ENCODE measurements around the gene EXOC6.

The EXOC6 gene

DNA sequence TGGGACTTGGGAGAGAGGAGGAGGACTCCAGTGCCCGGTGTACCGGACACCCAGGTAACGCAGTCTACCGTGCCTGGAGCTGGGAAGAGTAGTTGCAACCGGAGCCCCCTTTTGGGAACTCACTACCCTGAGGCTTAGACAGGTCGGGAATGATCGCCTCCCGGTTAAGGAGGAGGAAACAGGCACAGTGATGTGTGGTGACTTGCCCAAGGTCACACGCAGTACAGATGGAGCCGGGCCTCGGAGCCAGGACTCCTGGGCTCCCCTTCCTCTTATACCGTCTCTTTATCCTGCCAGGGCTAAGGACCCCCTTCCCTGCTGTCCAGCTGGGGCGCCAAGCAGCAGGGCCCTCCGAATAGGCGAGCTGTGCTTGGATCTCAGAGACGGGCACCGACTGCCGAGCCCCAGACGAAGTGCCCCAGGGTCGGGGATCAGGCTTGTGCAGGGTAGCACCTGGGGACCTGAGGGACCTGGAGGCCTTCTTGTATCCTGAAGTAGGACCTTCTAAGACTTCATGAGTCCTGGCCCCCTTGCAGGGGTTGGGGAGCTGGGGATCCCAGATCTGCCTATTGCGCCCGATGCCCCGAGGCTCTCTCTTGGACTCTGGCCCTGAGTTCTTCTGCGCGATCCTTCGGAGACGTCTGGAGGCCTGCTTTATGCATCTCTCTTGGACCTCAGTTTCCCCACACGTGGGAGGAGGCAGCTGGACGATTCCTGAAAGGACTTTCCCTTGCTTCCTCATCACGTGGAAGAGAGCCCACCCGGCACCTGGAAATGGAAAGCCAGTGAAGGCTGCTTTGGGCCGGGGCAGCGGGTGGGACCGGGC lies 224.6 kb downstream of the EXOC6 start:
- Histone ChIP-seq H3K79me2 (ENCODE audit: insufficient read depth, low read length) (no peaks in the 10 kb centered on the region), H4K20me1 (ENCODE audit: insufficient read depth, low read length, poor library complexity, severe bottlenecking) (no peaks in the 10 kb centered on the region), H3K36me3 (ENCODE audit: insufficient read depth, low read length) (no peaks in the 10 kb centered on the region), H3K4me3 (ENCODE audit: low read length, poor library complexity, severe bottlenecking) (peak overlapping the region; percentile 88), H2AFZ (ENCODE audit: low read length) (peak overlapping the region; percentile 99), H3K4me1 (ENCODE audit: insufficient read depth, low read length, poor library complexity, severe bottlenecking) (peaks cover 13% of the 10 kb centered on the region), H3K9me2 (replicated peaks; ENCODE audit: low read depth, low read length) (no peaks in the 10 kb centered on the region), H3F3A (ENCODE audit: low read depth) (no peaks in the 10 kb centered on the region), H3K9me3 (ENCODE audit: insufficient read depth, low read depth, low read length) (no peaks in the 10 kb centered on the region), H3K9ac (ENCODE audit: low read depth, low read length, poor library complexity, severe bottlenecking) (peak overlapping the region; percentile 76), H3K4me2 (ENCODE audit: low read depth, low read length, poor library complexity, severe bottlenecking) (peak overlapping the region; percentile 76), H3K27me3 (ENCODE audit: insufficient read depth, low read length, poor library complexity, severe bottlenecking) (no peaks in the 10 kb centered on the region)
- TF ChIP-seq, protein P1, sequence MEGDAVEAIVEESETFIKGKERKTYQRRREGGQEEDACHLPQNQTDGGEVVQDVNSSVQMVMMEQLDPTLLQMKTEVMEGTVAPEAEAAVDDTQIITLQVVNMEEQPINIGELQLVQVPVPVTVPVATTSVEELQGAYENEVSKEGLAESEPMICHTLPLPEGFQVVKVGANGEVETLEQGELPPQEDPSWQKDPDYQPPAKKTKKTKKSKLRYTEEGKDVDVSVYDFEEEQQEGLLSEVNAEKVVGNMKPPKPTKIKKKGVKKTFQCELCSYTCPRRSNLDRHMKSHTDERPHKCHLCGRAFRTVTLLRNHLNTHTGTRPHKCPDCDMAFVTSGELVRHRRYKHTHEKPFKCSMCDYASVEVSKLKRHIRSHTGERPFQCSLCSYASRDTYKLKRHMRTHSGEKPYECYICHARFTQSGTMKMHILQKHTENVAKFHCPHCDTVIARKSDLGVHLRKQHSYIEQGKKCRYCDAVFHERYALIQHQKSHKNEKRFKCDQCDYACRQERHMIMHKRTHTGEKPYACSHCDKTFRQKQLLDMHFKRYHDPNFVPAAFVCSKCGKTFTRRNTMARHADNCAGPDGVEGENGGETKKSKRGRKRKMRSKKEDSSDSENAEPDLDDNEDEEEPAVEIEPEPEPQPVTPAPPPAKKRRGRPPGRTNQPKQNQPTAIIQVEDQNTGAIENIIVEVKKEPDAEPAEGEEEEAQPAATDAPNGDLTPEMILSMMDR (conservative IDR thresholded peaks at IDR 0.05; ENCODE audit: low read length), result no peak

DNA sequence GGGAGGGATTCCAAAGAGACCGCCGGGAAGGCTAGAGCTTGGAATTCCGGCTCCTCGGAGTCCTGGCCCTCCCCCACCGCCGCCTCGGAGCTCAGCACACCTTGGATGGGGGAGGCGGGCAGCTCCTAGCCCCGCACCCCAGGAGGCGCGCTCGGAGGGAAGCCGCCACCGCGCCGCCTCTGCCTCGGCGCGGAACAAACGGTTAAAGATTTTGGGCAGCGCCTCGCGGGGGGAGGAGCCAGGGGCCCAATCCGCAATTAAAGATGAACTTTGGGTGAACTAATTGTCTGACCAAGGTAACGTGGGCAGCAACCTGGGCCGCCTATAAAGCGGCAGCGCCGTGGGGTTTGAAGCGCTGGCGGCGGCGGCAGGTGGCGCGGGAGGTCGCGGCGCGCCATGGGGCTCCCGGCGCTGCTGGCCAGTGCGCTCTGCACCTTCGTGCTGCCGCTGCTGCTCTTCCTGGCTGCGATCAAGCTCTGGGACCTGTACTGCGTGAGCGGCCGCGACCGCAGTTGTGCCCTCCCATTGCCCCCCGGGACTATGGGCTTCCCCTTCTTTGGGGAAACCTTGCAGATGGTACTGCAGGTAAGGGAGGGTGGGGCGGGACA lies 225.3 kb downstream of the EXOC6 start, which contains the start of gene CYP26A1:
Gene CYP26A1 (plus strand): TSS at position 355 of the 608 bp plus-strand sequence. CDS start 42 bp downstream, at position 397.
- H3K27me3 ChIP-seq (ENCODE audit: insufficient read depth, low read length, poor library complexity, severe bottlenecking), result no peaks in the 10 kb centered on the region
- peak within 1 kb of the TSS; percentile 99 for H2AFZ ChIP-seq (ENCODE audit: low read length)
- H3K4me2 ChIP-seq (ENCODE audit: low read depth, low read length, poor library complexity, severe bottlenecking), result peak within 1 kb of the TSS; percentile 76
- TF ChIP-seq, protein P1 (conservative IDR thresholded peaks at IDR 0.05; ENCODE audit: low read length), result no peak
- TF ChIP-seq EZH2phosphoT487 (IDR thresholded peaks at IDR 0.05; ENCODE audit: borderline replicate concordance), result no peak
- peak within 1 kb of the TSS; percentile 88 for H3K4me3 ChIP-seq (ENCODE audit: low read length, poor library complexity, severe bottlenecking)
- H4K20me1 ChIP-seq (ENCODE audit: insufficient read depth, low read length, poor library complexity, severe bottlenecking), result no peaks in the 10 kb centered on the region
- peak within 1 kb of the TSS; percentile 76 for H3K9ac ChIP-seq (ENCODE audit: low read depth, low read length, poor library complexity, severe bottlenecking)
- H3K36me3 ChIP-seq (ENCODE audit: insufficient read depth, low read length), result no peaks in the 10 kb centered on the region
- peaks cover 13% of the 10 kb centered on the region for H3K4me1 ChIP-seq (ENCODE audit: insufficient read depth, low read length, poor library complexity, severe bottlenecking)
- no peaks in the 10 kb centered on the region for H3K9me3 ChIP-seq (ENCODE audit: insufficient read depth, low read depth, low read length)
- no peaks in the 10 kb centered on the region for H3K79me2 ChIP-seq (ENCODE audit: insufficient read depth, low read length)
- no peaks in the 10 kb centered on the region for H3F3A ChIP-seq (ENCODE audit: low read depth)
- H3K9me2 ChIP-seq (replicated peaks; ENCODE audit: low read depth, low read length), result no peaks in the 10 kb centered on the region

DNA sequence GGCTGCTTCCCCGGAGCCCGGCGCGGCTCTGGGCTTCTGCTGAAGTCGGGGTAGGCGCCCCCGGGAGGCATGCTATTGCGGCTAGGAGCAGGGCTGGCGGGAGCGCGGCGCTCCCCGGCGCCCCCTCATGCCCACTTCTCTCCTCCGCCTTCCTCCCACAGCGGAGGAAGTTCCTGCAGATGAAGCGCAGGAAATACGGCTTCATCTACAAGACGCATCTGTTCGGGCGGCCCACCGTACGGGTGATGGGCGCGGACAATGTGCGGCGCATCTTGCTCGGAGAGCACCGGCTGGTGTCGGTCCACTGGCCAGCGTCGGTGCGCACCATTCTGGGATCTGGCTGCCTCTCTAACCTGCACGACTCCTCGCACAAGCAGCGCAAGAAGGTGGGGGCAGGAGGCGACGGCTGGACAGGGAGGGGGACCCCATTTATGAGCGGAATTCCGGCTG lies 225.9 kb downstream of the EXOC6 start:
- Histone ChIP-seq H3K36me3 (ENCODE audit: insufficient read depth, low read length) (no peaks in the 10 kb centered on the region), H3K4me2 (ENCODE audit: low read depth, low read length, poor library complexity, severe bottlenecking) (peak overlapping the region; percentile 76), H4K20me1 (ENCODE audit: insufficient read depth, low read length, poor library complexity, severe bottlenecking) (no peaks in the 10 kb centered on the region), H3K4me1 (ENCODE audit: insufficient read depth, low read length, poor library complexity, severe bottlenecking) (peaks cover 13% of the 10 kb centered on the region), H3K27me3 (ENCODE audit: insufficient read depth, low read length, poor library complexity, severe bottlenecking) (no peaks in the 10 kb centered on the region), H3K79me2 (ENCODE audit: insufficient read depth, low read length) (no peaks in the 10 kb centered on the region), H3K9ac (ENCODE audit: low read depth, low read length, poor library complexity, severe bottlenecking) (peak overlapping the region; percentile 76), H3K9me2 (replicated peaks; ENCODE audit: low read depth, low read length) (no peaks in the 10 kb centered on the region), H3K9me3 (ENCODE audit: insufficient read depth, low read depth, low read length) (no peaks in the 10 kb centered on the region), H3K4me3 (ENCODE audit: low read length, poor library complexity, severe bottlenecking) (peak overlapping the region; percentile 88), H3F3A (ENCODE audit: low read depth) (no peaks in the 10 kb centered on the region), H2AFZ (ENCODE audit: low read length) (peak overlapping the region; percentile 99)
- TF ChIP-seq, protein P1 (conservative IDR thresholded peaks at IDR 0.05; ENCODE audit: low read length), result peak; percentile 47
- no peak for TF ChIP-seq EZH2phosphoT487 (IDR thresholded peaks at IDR 0.05; ENCODE audit: borderline replicate concordance)

All from Loucy (cell line).